ENCODE measurements around the gene CDH11. TPM values are rescaled to one million over a fixed set of nuclear protein-coding genes. Genes with fewer than 3 reads are reported as not detected.

The CDH11 gene
- total and polyA plus RNA-seq, 2 experiments from 2014 or later = 3.5 to 19.6 TPM

GRCh38 chr16:65098916-65099315 is 22.9 kb downstream of the CDH11 start:
- no peak overlapping the region for H3K4me3 Mint-ChIP-seq
- Histone ChIP-seq H2AFZ (no peak overlapping the region), H3K4me3 (no peak overlapping the region), H3F3A (replicated peaks; ENCODE audit: low read depth) (no peaks in the 10 kb centered on the region), H3K4me2 (no peak overlapping the region), H3K79me2 (replicated peaks; ENCODE audit: insufficient read depth) (no peaks in the 10 kb centered on the region), H3K9me2 (ENCODE audit: insufficient read depth) (peaks cover 29% of the 10 kb centered on the region), H4K20me1 (replicated peaks; ENCODE audit: insufficient read depth) (no peaks in the 10 kb centered on the region), H3K27me3 (ENCODE audit: insufficient read depth) (no peaks in the 10 kb centered on the region), H3K27ac (ENCODE audit: low read depth) (no peak overlapping the region), H3K4me1 (ENCODE audit: insufficient read depth) (no peaks in the 10 kb centered on the region), H3K36me3 (ENCODE audit: insufficient read depth) (no peaks in the 10 kb centered on the region)
- H3K27ac Mint-ChIP-seq = no peak overlapping the region
- peaks cover 1% of the 10 kb centered on the region for H3K27me3 Mint-ChIP-seq (ENCODE audit: insufficient read depth, low read depth, poor library complexity)
- TF ChIP-seq POLR2AphosphoS5 (IDR thresholded peaks at IDR 0.05; ENCODE audit: low read depth) (no peak), REST (IDR thresholded peaks at IDR 0.05; ENCODE audit: unreplicated experiment) (no peak), EZH2 (IDR thresholded peaks at IDR 0.05; ENCODE audit: low read depth, unreplicated experiment) (no peak), NANOG (IDR thresholded peaks at IDR 0.05; ENCODE audit: borderline replicate concordance) (no peak), CTCF (conservative IDR thresholded peaks at IDR 0.05; ENCODE audit: low read depth in 2 of 2) (no peak), ZNF331 (CRISPR knock-in tag; IDR thresholded peaks at IDR 0.05; ENCODE audit: low read depth) (no peak), STAT1 (IDR thresholded peaks at IDR 0.05; ENCODE audit: unreplicated experiment) (no peak), ZNF462 (CRISPR knock-in tag; IDR thresholded peaks at IDR 0.05) (no peak), ZNF114 (CRISPR knock-in tag; IDR thresholded peaks at IDR 0.05) (no peak), EZH2phosphoT487 (IDR thresholded peaks at IDR 0.05; ENCODE audit: unreplicated experiment) (no peak), CREB1 (CRISPR knock-in tag; IDR thresholded peaks at IDR 0.05; ENCODE audit: low read depth) (no peak), JUNB (IDR thresholded peaks at IDR 0.05; ENCODE audit: unreplicated experiment) (no peak), ETS1 (IDR thresholded peaks at IDR 0.05) (no peak)
- ATAC-seq (no peak), DNase-seq (ENCODE audit: low spot score) (no peak)
- H3K36me3 Mint-ChIP-seq (ENCODE audit: low read depth) = no peaks in the 10 kb centered on the region
- peaks cover 3% of the 10 kb centered on the region; the same call in 1 of the 3 replicates for H3K9me3 Mint-ChIP-seq
- no peaks in the 10 kb centered on the region for H3K4me1 Mint-ChIP-seq
